ENCODE data around the gene RFPL2.

GRCh38 chr22:32244547-32244946, 39.7 kb upstream of the RFPL2 start:
- TF ChIP-seq CTCF (IDR thresholded peaks at IDR 0.05) (no peak), POLR2A (IDR thresholded peaks at IDR 0.05) (no peak)

Measured in heart left ventricle (tissue), 13 donors.